D721Med (cell line): ENCODE measurements around the gene ADIPOR1.

Source experiments
- DNase-seq: peaks from one replicate; pipeline ENCODE4 v3.0.0; 2011; ENCODE audit warnings: low spot score; ENCODE audit not compliant: insufficient read length
- FAIRE-seq: peaks from 2 replicates; lab custom pipeline; 2011; peaks lifted over from hg19 to GRCh38; lab: Jason Lieb, UNC
- TF ChIP-seq, protein P1 (sequence below): IDR thresholded peaks from 2 replicates; pipeline ENCODE4 v1.5.1; 2012; ENCODE audit warnings: mild to moderate bottlenecking, control low read depth; ENCODE audit not compliant: insufficient read depth; ENCODE audit errors: missing control alignments

The ADIPOR1 gene

DNA sequence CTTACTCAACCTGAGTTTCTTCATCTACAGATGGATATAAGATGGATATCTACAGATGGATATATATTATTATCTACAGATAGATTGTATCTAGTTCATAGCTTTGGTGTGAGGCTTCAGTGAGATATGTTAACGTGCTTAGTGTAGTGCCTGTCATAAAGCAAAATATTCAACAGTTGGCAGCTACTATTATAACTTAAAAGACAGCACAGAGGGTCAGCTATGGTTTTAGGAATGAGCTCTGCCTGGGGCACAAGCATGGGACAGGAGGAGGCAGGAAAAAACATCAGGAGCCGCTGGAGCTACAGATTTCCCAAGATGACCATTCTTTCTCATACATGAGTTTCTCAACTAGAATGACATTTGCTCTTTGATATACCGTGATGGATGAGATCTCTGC lies 10.2 kb upstream of the ADIPOR1 start:
- TF ChIP-seq, protein P1, sequence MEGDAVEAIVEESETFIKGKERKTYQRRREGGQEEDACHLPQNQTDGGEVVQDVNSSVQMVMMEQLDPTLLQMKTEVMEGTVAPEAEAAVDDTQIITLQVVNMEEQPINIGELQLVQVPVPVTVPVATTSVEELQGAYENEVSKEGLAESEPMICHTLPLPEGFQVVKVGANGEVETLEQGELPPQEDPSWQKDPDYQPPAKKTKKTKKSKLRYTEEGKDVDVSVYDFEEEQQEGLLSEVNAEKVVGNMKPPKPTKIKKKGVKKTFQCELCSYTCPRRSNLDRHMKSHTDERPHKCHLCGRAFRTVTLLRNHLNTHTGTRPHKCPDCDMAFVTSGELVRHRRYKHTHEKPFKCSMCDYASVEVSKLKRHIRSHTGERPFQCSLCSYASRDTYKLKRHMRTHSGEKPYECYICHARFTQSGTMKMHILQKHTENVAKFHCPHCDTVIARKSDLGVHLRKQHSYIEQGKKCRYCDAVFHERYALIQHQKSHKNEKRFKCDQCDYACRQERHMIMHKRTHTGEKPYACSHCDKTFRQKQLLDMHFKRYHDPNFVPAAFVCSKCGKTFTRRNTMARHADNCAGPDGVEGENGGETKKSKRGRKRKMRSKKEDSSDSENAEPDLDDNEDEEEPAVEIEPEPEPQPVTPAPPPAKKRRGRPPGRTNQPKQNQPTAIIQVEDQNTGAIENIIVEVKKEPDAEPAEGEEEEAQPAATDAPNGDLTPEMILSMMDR = no peak
- DNase-seq (no peak), FAIRE-seq (no peak)

DNA sequence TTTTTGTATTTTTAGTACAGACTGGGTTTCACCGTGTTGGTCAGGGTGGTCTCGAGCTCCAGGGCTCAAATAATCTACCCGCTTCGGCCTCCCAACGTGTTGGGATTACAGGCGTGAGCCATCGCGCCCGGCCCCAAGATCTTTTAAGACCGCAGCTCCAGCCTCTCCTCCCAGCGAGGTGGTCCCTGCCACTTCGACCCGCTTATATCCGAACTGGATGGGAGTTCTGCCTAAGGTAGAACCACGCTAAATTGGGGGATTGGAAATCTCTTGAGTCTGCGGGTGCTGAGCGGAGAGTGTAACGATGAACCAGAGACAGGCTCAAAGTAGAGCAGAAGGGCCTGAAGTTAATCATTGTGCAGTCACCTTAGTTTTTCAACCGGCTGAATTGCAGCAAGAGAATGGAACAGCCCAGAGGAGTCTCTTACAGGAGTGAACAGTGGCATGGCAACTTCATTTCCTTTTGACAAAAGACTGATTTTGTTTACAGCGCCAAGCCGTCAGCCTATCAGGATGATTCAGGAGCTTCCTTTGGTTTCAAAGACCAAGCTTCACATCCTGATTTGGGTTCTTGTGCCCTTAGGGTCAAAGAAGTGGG lies 9.7 kb upstream of the ADIPOR1 start:
- TF ChIP-seq, protein P1 = no peak
- FAIRE-seq (no peak), DNase-seq (no peak)

- no peak for FAIRE-seq
- TF ChIP-seq, protein P1 = no peak
Observed at GRCh38 chr1:202966006-202966898, 8.1 kb upstream of the ADIPOR1 start.

GRCh38 chr1:202965422-202965821 lies 7.3 kb upstream of the ADIPOR1 start:
- TF ChIP-seq, protein P1 = no peak
- FAIRE-seq = no peak
- DNase-seq = no peak

More at GRCh38 chr1:202966006-202966898, 8.1 kb upstream of the ADIPOR1 start:
- no peak for DNase-seq

GRCh38 chr1:202964791-202965410 lies 6.8 kb upstream of the ADIPOR1 start:
- FAIRE-seq (no peak), DNase-seq (no peak)
- TF ChIP-seq, protein P1 = no peak

DNA sequence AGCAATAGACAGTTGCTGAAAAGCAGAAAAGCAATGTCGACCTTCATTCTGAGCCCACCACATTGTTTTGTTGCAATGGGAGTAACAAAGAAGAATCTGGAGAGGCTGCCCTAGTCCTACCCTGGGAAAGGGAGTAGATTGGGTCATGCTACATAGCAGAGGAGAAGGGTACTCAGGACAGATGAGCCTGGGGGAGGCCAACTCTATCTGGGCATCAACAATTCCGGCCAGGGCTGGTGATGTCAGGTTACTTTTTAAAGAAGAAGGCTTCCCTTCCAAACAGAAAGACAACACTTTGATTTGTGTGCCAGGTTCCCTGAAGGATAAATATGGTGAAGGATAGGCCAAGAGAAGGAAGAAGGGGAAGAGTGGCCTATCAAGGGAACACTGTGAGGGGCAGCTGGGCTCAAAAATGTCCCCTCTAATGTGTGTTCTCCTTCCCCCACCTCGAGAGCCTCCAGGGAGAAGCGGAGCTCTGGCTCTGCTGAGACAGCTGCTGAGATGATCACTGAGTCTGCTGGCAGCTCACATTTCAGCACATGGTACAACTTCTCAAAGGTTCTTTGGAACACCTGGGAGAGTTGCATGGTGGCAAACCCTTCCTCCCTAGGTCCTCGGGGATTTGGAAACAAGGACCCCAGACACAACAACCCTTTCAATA lies 3.2 kb upstream of the ADIPOR1 start:
- TF ChIP-seq, protein P1 = no peak
- no peak for DNase-seq
- FAIRE-seq = no peak
